Measurements from ENCODE around the gene ZNF180.

- no peak for TF ChIP-seq CTCF (IDR thresholded peaks at IDR 0.05)
- no peak for TF ChIP-seq POLR2A (IDR thresholded peaks at IDR 0.05)
These were observed 27.2 kb upstream of the ZNF180 start for GRCh38 chr19:44527554-44527953.
